ENCODE results near the gene ABCC3. TPM values are rescaled to one million over a fixed set of nuclear protein-coding genes. Genes with fewer than 3 reads are reported as not detected.

ABCC3 gene
- total and polyA plus RNA-seq, 2 of the 8 experiments (the other 6 are each of a cell fraction or from before 2014, with no cell fraction given), result 0.35 to 0.37 TPM

DNA sequence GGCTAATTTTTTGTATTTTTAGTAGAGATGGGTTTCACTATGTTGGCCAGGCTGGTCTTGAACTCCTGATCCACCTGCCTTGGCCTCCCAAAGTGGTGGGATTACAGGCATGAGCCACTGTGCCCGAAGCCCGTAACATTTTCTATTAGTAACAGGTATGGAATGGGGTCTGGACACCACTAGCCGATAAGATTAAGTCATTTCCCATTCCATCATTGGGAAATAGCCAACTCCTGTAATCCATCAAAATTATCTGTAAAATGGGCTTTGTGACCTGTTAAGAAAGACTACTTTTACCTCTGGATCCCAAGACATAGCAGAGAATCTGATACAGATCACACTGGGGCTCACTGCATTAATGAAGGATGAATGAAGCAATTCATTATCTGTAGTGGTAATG lies 80.8 kb downstream of the ABCC3 start:
- Histone ChIP-seq H3K23me2 (ENCODE audit: low read depth, low read length) (no peaks in the 10 kb centered on the region), H3K36me3 (ENCODE audit: control insufficient read depth in 2 of 4, insufficient read depth in 4 of 4, low read length in 3 of 4) (no peaks in the 10 kb centered on the region), H3K9me3 (ENCODE audit: insufficient read depth in 2 of 2, low read depth in 1 of 2, low read length in 1 of 2) (no peaks in the 10 kb centered on the region), H2BK15ac (ENCODE audit: low read length) (no peak overlapping the region), H2BK20ac (ENCODE audit: low read length) (no peak overlapping the region), H2BK12ac (ENCODE audit: low read depth, low read length) (no peak overlapping the region), H4K20me1 (replicated peaks in 1 of 2; ENCODE audit: control insufficient read depth in 1 of 2, insufficient read depth in 2 of 2, low read length in 2 of 2) (peaks cover 0 to 2% of the 10 kb centered on the region in 2 experiments), H4K8ac (ENCODE audit: extremely low read depth, insufficient read depth, low read length) (no peak overlapping the region), H2AFZ (ENCODE audit: low read length) (no peak overlapping the region), H3K27ac (ENCODE audit: low read depth, low read length) (no peak overlapping the region), H3K4me3 (ENCODE audit: extremely low read depth in 1 of 4, insufficient read depth in 2 of 4, low read depth in 3 of 4, low read length in 4 of 4) (no peak overlapping the region), H2AK5ac (ENCODE audit: low read depth, low read length) (no peak overlapping the region), H3K56ac (replicated peaks; ENCODE audit: insufficient read length, low read depth, low read length) (no peak overlapping the region), H3K9ac (replicated peaks in 1 of 4; ENCODE audit: extremely low read depth in 1 of 4, low read depth in 3 of 4, low read length in 3 of 4) (no peak overlapping the region), H4K91ac (replicated peaks; ENCODE audit: insufficient read length, low read length) (no peak overlapping the region), H3K18ac (ENCODE audit: extremely low read depth, low read length) (no peak overlapping the region), H3K4ac (replicated peaks; ENCODE audit: insufficient read length, low read depth, low read length) (no peak overlapping the region), H3K79me1 (ENCODE audit: low read depth, low read length) (no peaks in the 10 kb centered on the region), H2BK5ac (ENCODE audit: low read depth, low read length) (no peak overlapping the region), H3K4me2 (ENCODE audit: insufficient read depth in 1 of 2, low read depth in 2 of 2, low read length in 2 of 2) (no peak overlapping the region), H3K14ac (ENCODE audit: insufficient read length) (no peak overlapping the region), H3K4me1 (replicated peaks in 1 of 4; ENCODE audit: control insufficient read depth in 3 of 4, insufficient read depth in 4 of 4, low read length in 3 of 4) (no peaks in the 10 kb centered on the region; a peak in 1 of 7 replicates), H4K5ac (ENCODE audit: insufficient read length, low read depth, low read length) (no peak overlapping the region), H3K23ac (ENCODE audit: insufficient read length) (no peak overlapping the region), H2BK120ac (replicated peaks; ENCODE audit: low read depth, low read length) (no peak overlapping the region), H3K27me3 (replicated peaks in 1 of 4; ENCODE audit: control insufficient read depth in 3 of 4, extremely low read depth in 1 of 4, insufficient read depth in 3 of 4, low read length in 3 of 4) (no peaks in the 10 kb centered on the region), H3K79me2 (ENCODE audit: control insufficient read depth in 1 of 2, insufficient read depth in 2 of 2, low read length in 2 of 2) (peaks cover 10 to 11% of the 10 kb centered on the region in 2 experiments)
- DNase-seq (ENCODE audit: low read depth in 1 of 2, low spot score in 2 of 2), result no peak
- ChIA-PET POLR2A (ENCODE audit: partially characterized antibody) (interaction anchor here (0.9 kb wide), 1 partner anchor 27 kb away, joined by 3 read pairs; no protein-coding TSS in a partner anchor), CTCF (ENCODE audit: partially characterized antibody) (no interaction called here)
- TF ChIP-seq HDAC2 (IDR thresholded peaks at IDR 0.05; ENCODE audit: borderline replicate concordance in 1 of 2, low read depth in 2 of 2, low read length in 2 of 2), result no peak
- TF ChIP-seq, protein P1, sequence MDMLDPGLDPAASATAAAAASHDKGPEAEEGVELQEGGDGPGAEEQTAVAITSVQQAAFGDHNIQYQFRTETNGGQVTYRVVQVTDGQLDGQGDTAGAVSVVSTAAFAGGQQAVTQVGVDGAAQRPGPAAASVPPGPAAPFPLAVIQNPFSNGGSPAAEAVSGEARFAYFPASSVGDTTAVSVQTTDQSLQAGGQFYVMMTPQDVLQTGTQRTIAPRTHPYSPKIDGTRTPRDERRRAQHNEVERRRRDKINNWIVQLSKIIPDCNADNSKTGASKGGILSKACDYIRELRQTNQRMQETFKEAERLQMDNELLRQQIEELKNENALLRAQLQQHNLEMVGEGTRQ (IDR thresholded peaks at IDR 0.05; ENCODE audit: low read length), result no peak
- TF ChIP-seq E2F6 (IDR thresholded peaks at IDR 0.05), result no peak
- 77% methylated on average over 3 of the region's 3 CpGs; no CpG with 5 or more reads in 1 of the 2 experiments for WGBS, 2 experiments (ENCODE audit: extremely low coverage in 1 of 2, insufficient coverage in 1 of 2, insufficient read length in 1 of 2, insufficient replicate concordance in 2 of 2, low coverage in 1 of 2, low lambda C conversion rate in 2 of 2, missing lambda C conversion rate in 1 of 2)
- FAIRE-seq, result no peak

Measured in H1 (cell line).